Measurements from ENCODE around the gene MGAT4A.

- TF ChIP-seq, protein P1, sequence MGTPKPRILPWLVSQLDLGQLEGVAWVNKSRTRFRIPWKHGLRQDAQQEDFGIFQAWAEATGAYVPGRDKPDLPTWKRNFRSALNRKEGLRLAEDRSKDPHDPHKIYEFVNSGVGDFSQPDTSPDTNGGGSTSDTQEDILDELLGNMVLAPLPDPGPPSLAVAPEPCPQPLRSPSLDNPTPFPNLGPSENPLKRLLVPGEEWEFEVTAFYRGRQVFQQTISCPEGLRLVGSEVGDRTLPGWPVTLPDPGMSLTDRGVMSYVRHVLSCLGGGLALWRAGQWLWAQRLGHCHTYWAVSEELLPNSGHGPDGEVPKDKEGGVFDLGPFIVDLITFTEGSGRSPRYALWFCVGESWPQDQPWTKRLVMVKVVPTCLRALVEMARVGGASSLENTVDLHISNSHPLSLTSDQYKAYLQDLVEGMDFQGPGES (IDR thresholded peaks at IDR 0.05), result no peak
- TF ChIP-seq ELK1 (IDR thresholded peaks at IDR 0.05; ENCODE audit: low read depth, low read length) (no peak), CTCF (IDR thresholded peaks at IDR 0.05 in 2 of 3, conservative IDR thresholded peaks at IDR 0.05 in 1 of 3; ENCODE audit: control insufficient read depth in 2 of 3, extremely low read depth in 1 of 3, insufficient read depth in 1 of 3, low read depth in 3 of 3, low read length in 3 of 3) (no peak), PAX5 (IDR thresholded peaks at IDR 0.05; ENCODE audit: borderline replicate concordance, low read depth, low read length) (no peak), JUND (IDR thresholded peaks at IDR 0.05; ENCODE audit: low read depth, low read length) (no peak), CEBPB (IDR thresholded peaks at IDR 0.05; ENCODE audit: borderline replicate concordance in 1 of 2, low read depth in 2 of 2, low read length in 2 of 2) (no peak)
- TF ChIP-seq, protein P2, sequence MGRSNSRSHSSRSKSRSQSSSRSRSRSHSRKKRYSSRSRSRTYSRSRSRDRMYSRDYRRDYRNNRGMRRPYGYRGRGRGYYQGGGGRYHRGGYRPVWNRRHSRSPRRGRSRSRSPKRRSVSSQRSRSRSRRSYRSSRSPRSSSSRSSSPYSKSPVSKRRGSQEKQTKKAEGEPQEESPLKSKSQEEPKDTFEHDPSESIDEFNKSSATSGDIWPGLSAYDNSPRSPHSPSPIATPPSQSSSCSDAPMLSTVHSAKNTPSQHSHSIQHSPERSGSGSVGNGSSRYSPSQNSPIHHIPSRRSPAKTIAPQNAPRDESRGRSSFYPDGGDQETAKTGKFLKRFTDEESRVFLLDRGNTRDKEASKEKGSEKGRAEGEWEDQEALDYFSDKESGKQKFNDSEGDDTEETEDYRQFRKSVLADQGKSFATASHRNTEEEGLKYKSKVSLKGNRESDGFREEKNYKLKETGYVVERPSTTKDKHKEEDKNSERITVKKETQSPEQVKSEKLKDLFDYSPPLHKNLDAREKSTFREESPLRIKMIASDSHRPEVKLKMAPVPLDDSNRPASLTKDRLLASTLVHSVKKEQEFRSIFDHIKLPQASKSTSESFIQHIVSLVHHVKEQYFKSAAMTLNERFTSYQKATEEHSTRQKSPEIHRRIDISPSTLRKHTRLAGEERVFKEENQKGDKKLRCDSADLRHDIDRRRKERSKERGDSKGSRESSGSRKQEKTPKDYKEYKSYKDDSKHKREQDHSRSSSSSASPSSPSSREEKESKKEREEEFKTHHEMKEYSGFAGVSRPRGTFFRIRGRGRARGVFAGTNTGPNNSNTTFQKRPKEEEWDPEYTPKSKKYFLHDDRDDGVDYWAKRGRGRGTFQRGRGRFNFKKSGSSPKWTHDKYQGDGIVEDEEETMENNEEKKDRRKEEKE (IDR thresholded peaks at IDR 0.05), result no peak
Observed at GRCh38 chr2:98711506-98711905, 19.4 kb downstream of the MGAT4A start.

All from GM12878 (cell line).